ENCODE data around the gene WRAP53. TPM values are rescaled to one million over a fixed set of nuclear protein-coding genes. Genes with fewer than 3 reads are reported as not detected.
A peak's percentile ranks its signal among the peaks of the same experiment; 100 is the strongest.

WRAP53 gene
- polyA plus RNA-seq, 3 donors from 2014 or later, result 18.5 to 24.8 (median 18.7) TPM

DNA sequence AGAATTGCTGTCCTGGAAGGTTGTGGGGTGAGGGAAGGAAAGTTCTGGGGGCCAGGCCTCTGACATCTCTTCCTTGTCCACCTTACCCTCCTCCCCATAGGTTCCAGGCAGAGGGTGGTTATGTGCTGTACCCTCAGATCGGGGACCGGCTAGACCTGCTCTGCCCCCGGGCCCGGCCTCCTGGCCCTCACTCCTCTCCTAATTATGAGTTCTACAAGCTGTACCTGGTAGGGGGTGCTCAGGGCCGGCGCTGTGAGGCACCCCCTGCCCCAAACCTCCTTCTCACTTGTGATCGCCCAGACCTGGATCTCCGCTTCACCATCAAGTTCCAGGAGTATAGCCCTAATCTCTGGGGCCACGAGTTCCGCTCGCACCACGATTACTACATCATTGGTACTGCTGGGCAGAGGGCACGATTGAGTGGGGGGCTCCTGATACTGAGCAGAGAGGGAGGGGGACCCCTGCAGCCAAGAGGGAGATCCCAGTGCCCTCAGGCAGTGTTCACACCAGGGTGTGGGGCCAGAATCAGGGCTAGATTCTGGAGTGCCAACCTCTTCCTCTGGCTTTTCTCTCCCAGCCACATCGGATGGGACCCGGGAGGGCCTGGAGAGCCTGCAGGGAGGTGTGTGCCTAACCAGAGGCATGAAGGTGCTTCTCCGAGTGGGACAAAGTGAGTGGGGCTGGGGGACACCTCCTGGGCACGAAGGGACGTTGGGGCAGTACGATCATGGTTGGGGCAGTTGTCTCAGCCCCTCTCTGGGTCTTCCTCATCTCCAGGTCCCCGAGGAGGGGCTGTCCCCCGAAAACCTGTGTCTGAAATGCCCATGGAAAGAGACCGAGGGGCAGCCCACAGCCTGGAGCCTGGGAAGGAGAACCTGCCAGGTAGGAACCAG lies 19.8 kb downstream of the WRAP53 start:
- DNase-seq, result no peak
- H3K36me3 Mint-ChIP-seq, result peaks cover 3 to 5% (median 3%) of the 10 kb centered on the region in 3 donors
- H3K4me3 Mint-ChIP-seq, result no peak overlapping the region
- no peak overlapping the region for H3K27ac Mint-ChIP-seq
- H3K4me1 Mint-ChIP-seq, result peaks cover 28% of the 10 kb centered on the region in 2 donors
- peaks cover 0 to 2% (median 0%) of the 10 kb centered on the region in 6 donors for H3K9me3 Mint-ChIP-seq
- H3K27me3 Mint-ChIP-seq (ENCODE audit: low read depth in 3 of 3), result peaks cover 3 to 34% (median 24%) of the 10 kb centered on the region in 3 donors

DNA sequence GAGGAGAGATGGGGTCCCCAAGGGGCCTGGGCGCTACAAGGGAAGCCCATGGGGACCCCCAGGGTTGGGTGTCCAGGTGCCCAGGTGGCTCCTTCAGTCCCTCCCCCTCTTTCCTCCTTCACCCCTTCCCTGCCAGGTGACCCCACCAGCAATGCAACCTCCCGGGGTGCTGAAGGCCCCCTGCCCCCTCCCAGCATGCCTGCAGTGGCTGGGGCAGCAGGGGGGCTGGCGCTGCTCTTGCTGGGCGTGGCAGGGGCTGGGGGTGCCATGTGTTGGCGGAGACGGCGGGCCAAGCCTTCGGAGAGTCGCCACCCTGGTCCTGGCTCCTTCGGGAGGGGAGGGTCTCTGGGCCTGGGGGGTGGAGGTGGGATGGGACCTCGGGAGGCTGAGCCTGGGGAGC lies 20.8 kb downstream of the WRAP53 start:
- no peak for DNase-seq
- Mint-ChIP-seq H3K27me3 (ENCODE audit: low read depth in 3 of 3) (peaks cover 5 to 34% (median 26%) of the 10 kb centered on the region in 3 donors), H3K36me3 (no peaks in the 10 kb centered on the region), H3K4me1 (peaks cover 23 to 25% of the 10 kb centered on the region in 2 donors), H3K9me3 (peaks cover 0 to 2% (median 0%) of the 10 kb centered on the region in 6 donors), H3K27ac (no peak overlapping the region), H3K4me3 (no peak overlapping the region)

DNA sequence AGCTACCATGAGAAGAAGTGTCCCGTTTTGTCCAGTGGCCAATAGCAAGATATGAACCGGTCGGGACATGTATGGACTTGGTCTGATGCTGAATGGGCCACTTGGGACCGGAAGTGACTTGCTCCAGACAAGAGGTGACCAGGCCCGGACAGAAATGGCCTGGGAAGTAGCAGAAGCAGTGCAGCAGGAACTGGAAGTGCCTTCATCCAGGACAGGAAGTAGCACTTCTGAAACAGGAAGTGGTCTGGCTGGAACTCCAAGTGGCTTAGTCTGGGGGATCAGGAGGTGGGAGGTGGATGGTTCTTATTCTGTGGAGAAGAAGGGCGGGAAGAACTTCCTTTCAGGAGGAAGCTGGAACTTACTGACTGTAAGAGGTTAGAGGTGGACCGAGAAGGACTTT lies 22.0 kb downstream of the WRAP53 start:
- no peak overlapping the region for H3K27ac Mint-ChIP-seq
- peaks cover 0 to 2% (median 0%) of the 10 kb centered on the region in 6 donors for H3K9me3 Mint-ChIP-seq
- DNase-seq, result no peak
- peaks cover 15 to 18% of the 10 kb centered on the region in 2 donors for H3K4me1 Mint-ChIP-seq
- H3K4me3 Mint-ChIP-seq, result no peak overlapping the region
- H3K27me3 Mint-ChIP-seq (ENCODE audit: low read depth in 3 of 3), result peaks cover 9 to 37% (median 24%) of the 10 kb centered on the region in 3 donors
- no peaks in the 10 kb centered on the region for H3K36me3 Mint-ChIP-seq

DNA sequence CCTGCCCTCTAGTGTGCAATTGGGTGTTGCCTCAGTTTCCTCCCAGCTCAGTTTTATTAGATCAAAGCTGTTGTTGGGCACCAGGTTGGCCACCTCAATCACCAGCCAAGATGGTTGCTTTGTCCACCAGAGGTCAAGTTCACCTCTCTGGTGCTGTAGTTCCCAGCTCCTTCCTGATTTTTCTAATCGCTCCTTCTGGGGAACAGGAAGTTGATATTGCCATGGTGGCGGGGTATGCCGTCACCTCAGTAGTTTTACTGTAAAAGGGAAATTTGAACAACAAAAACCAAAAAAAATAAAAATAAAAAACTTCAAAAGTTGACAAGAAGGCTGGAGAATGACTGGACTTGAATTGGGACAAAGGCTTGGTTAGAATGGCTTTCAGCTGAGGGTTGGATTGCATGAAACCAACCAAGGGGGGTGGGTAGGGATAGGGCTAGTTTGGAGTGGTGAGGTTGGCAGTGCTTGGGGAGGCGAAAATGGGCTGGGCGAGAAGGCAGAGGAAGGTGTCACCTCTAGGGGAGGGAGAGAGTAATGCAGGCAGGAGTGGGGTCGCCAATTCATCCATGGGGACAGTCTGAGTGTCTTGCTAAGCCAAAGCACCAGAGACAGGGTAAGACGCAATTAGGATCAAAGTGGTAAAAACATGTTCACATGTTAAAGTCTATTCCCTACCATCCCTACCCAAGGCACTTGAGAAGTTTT lies 22.9 kb downstream of the WRAP53 start:
- no peak overlapping the region for H3K4me3 Mint-ChIP-seq
- no peak overlapping the region for H3K27ac Mint-ChIP-seq
- H3K9me3 Mint-ChIP-seq, result peaks cover 0 to 2% (median 0%) of the 10 kb centered on the region in 6 donors
- no peak for DNase-seq
- peaks cover 10 to 14% of the 10 kb centered on the region in 2 donors for H3K4me1 Mint-ChIP-seq
- H3K36me3 Mint-ChIP-seq, result no peaks in the 10 kb centered on the region
- peaks cover 11 to 30% (median 25%) of the 10 kb centered on the region in 3 donors for H3K27me3 Mint-ChIP-seq (ENCODE audit: low read depth in 3 of 3)

DNA sequence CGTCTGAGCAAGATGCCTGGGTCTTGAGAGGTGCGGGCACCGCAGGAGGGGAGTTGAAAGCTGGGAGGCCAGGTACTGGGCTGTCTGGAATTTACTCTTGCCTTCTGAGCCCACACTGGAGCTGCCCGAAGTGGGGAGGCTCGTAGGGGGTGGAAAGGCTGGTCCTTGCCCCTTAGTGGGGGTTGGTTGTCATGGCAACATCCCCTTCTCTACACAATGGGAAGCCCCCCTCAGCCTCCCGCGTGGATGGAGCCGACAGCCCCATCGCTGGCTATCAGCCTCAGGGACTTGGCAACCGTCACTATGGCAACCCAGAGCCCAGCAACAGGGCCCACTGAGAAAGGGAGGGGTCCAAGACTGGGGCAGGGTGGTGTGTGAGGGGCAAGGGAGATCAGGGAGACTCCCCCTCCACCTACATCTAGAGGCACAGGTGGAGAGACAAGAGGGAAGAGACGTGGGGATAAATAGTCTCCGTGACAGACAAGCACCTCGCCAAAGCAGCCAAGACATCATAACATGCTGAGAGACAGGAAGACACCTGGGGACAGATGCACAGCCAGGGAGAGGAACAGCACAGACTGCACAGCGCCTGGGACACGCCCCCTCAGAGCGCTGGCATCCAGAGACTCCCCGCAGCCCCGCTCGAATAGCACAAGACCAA lies 24.0 kb downstream of the WRAP53 start:
- Mint-ChIP-seq H3K27ac (no peak overlapping the region), H3K36me3 (no peaks in the 10 kb centered on the region), H3K9me3 (peaks cover 0 to 2% (median 0%) of the 10 kb centered on the region in 6 donors), H3K4me1 (peaks cover 10 to 16% of the 10 kb centered on the region in 2 donors), H3K4me3 (no peak overlapping the region), H3K27me3 (ENCODE audit: low read depth in 3 of 3) (peaks cover 11 to 32% (median 24%) of the 10 kb centered on the region in 3 donors)
- DNase-seq, result no peak

DNA sequence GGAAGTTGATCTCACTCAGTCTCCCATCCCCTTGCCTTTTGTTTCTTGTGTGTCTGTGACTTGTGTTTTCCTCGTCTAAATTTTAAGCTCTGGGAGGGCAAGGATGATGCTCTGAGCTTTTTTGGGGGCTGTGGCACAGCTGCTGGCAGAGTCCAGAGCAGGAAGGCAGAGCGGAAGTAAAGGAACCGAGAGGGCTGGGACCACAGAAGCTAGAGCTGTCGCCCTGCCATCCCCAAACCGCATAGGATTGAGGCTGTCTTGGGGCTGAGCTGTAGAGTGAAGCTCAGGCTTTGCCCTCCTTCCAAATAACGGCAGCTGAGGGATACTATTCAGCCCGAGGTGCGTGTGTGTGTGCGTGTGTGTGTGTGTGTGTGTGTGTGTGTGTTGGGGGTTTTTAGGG lies 25.5 kb downstream of the WRAP53 start:
- Mint-ChIP-seq H3K4me1 (peaks cover 18% of the 10 kb centered on the region in 2 donors), H3K27me3 (ENCODE audit: low read depth in 3 of 3) (peaks cover 14 to 35% (median 26%) of the 10 kb centered on the region in 3 donors), H3K4me3 (no peak overlapping the region), H3K9me3 (peaks cover 0 to 2% (median 0%) of the 10 kb centered on the region in 6 donors), H3K36me3 (no peaks in the 10 kb centered on the region), H3K27ac (no peak overlapping the region)
- no peak for DNase-seq

- H3K27ac Mint-ChIP-seq, result no peak overlapping the region
- H3K4me3 Mint-ChIP-seq, result no peak overlapping the region
- no peak for DNase-seq
- peaks cover 14 to 33% (median 29%) of the 10 kb centered on the region in 3 donors for H3K27me3 Mint-ChIP-seq (ENCODE audit: low read depth in 3 of 3)
- H3K36me3 Mint-ChIP-seq, result no peaks in the 10 kb centered on the region
- peaks cover 18% of the 10 kb centered on the region in 2 donors for H3K4me1 Mint-ChIP-seq
- H3K9me3 Mint-ChIP-seq, result peaks cover 0 to 2% (median 0%) of the 10 kb centered on the region in 6 donors
Measured at GRCh38 chr17:7714721-7715594, 26.7 kb downstream of the WRAP53 start.

DNA sequence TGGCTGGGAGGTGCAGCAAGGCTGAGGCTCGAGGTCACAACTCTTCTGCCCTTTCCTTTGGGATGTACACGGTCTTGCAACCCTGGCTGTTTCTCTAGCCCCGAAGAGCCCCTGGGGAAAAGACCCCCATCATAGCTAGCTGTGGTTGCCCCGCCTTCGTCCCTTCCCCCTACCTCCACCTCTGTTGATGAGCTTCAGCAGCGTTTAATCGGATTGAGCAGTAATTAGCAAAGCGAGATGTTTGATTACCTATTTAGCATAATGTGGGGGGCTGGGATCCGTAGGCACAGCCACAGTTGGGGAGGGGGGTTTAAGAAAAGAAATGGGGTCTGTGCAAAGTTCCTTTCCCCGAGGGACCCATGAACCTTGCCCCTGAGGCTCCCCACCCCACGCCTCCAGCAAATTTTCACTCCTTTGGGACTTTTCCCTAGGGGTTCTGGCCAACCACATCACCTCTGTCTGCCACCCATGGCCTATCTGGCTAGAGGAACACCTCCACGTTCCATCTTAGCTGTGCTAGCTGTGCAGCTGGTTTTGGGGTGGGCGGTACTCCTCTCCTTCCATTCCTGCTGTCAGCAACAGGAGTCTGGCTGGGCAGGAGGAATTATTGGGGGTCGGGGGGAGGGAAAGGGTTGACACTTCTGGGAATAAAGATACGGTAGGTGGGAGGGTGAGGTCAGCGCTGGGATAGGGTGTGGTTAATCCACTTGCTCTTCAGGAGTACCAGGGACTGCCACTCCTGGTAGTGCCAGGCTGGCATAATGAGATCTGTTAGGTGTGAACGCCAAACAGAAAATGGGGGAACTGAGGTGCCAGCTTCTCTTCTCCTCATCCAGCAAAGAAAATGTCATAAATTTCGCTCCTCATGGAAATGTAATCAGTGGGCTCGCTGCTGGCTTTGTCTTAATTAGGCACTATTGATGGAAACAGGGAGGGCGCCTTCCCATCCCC lies 27.9 kb downstream of the WRAP53 start:
- peaks cover 0 to 2% (median 0%) of the 10 kb centered on the region in 6 donors for H3K9me3 Mint-ChIP-seq
- H3K27me3 Mint-ChIP-seq (ENCODE audit: low read depth in 3 of 3), result peaks cover 20 to 32% (median 30%) of the 10 kb centered on the region in 3 donors
- no peaks in the 10 kb centered on the region for H3K36me3 Mint-ChIP-seq
- no peak overlapping the region for H3K4me3 Mint-ChIP-seq
- peaks cover 8 to 9% of the 10 kb centered on the region in 2 donors for H3K4me1 Mint-ChIP-seq
- H3K27ac Mint-ChIP-seq, result no peak overlapping the region
- DNase-seq, result no peak

GRCh38 chr17:7716901-7717755 lies 28.9 kb downstream of the WRAP53 start, which contains the start of gene DNAH2:
Gene DNAH2 (plus strand): TSS chr17:7717744. CDS start chr17:7719735, 1,991 bp downstream.
- Mint-ChIP-seq H3K27ac (no peak within 1 kb of the TSS), H3K27me3 (ENCODE audit: low read depth in 3 of 3) (peaks cover 22 to 33% (median 30%) of the 10 kb centered on the region in 3 donors), H3K4me1 (peaks cover 7 to 8% of the 10 kb centered on the region in 2 donors)

GRCh38 chr17:7717756-7718350 lies 29.6 kb downstream of the WRAP53 start:
- no peaks in the 10 kb centered on the region for H3K9me3 Mint-ChIP-seq
- peaks cover 22 to 30% (median 28%) of the 10 kb centered on the region in 3 donors for H3K27me3 Mint-ChIP-seq (ENCODE audit: low read depth in 3 of 3)
- peak overlapping the region in 4 of 5 donors; percentile 18 to 42 (median 33) for H3K4me3 Mint-ChIP-seq
- peaks cover 7 to 8% of the 10 kb centered on the region in 2 donors for H3K4me1 Mint-ChIP-seq
- no peak for DNase-seq
- no peaks in the 10 kb centered on the region for H3K36me3 Mint-ChIP-seq
- H3K27ac Mint-ChIP-seq, result no peak overlapping the region

More at GRCh38 chr17:7716901-7717755, 28.9 kb downstream of the WRAP53 start, which contains the start of gene DNAH2:
- H3K9me3 Mint-ChIP-seq, result no peaks in the 10 kb centered on the region
- no peaks in the 10 kb centered on the region for H3K36me3 Mint-ChIP-seq
- peak in 2 of 3 donors; percentile 2 to 17 for DNase-seq
- H3K4me3 Mint-ChIP-seq, result peak within 1 kb of the TSS; percentile 18 to 60 (median 27)

- Mint-ChIP-seq H3K27me3 (ENCODE audit: low read depth in 3 of 3) (peaks cover 18 to 30% (median 26%) of the 10 kb centered on the region in 3 donors), H3K9me3 (no peaks in the 10 kb centered on the region), H3K4me3 (no peak overlapping the region), H3K36me3 (no peaks in the 10 kb centered on the region), H3K4me1 (peaks cover 7 to 8% of the 10 kb centered on the region in 2 donors), H3K27ac (no peak overlapping the region)
- DNase-seq, result no peak
Measured at GRCh38 chr17:7719661-7720060, 31.4 kb downstream of the WRAP53 start.
